Glomerular visceral epithelial cell (primary cell): Measurements from ENCODE around the gene ENPP6.
"Not testable (repeated sequence)": the region's sequence is repeated elsewhere in the genome, so short reads cannot be mapped to it uniquely, and the experiment has no call there.

ENCODE experiments used
- DNase-seq: peaks from one replicate; pipeline ENCODE4 v3.0.0-alpha.2; 2016; ENCODE audit errors: extremely low spot score

Gene ENPP6

GRCh38 chr4:184235526-184235925 is 17.9 kb upstream of the ENPP6 start:
- no peak for DNase-seq

GRCh38 chr4:184234155-184234554 is 16.5 kb upstream of the ENPP6 start:
- no peak for DNase-seq

GRCh38 chr4:184232975-184233374 is 15.3 kb upstream of the ENPP6 start:
- no peak for DNase-seq

GRCh38 chr4:184232202-184232601 is 14.5 kb upstream of the ENPP6 start:
- DNase-seq: no peak

GRCh38 chr4:184231573-184231972 is 13.9 kb upstream of the ENPP6 start:
- DNase-seq: no peak

GRCh38 chr4:184228056-184228705 is 10.5 kb upstream of the ENPP6 start:
- no peak for DNase-seq

GRCh38 chr4:184216515-184216914 is 1.2 kb downstream of the ENPP6 start:
- DNase-seq: no peak

- no peak for DNase-seq
These were observed 1.9 kb downstream of the ENPP6 start for GRCh38 chr4:184215709-184216328.

GRCh38 chr4:184214931-184215330 is 2.7 kb downstream of the ENPP6 start:
- no peak for DNase-seq

- DNase-seq: not testable (repeated sequence)
These were observed 9.7 kb downstream of the ENPP6 start for GRCh38 chr4:184207734-184208607.

DNA sequence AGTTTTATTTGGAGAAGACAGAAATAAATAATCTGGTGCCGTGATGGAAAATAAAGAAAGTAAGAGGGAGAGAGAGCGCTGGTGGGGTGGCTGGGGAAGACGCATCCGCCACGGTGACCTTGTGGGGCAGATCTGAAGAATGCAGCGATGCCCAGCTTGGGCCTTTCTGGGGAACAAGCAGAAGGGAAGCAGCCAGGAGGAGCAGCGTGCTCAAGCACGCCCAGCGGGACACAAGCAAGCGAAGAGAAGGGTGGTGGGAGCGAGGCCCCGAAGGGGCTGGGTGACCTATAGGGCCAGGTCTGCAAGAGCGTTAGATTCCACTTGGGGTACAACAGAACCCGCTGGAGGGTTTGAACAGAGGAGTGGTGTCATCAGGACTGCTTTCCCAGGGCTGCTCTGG is 12.4 kb downstream of the ENPP6 start:
- DNase-seq: no peak

GRCh38 chr4:184203300-184203699 is 14.4 kb downstream of the ENPP6 start:
- DNase-seq: no peak

DNA sequence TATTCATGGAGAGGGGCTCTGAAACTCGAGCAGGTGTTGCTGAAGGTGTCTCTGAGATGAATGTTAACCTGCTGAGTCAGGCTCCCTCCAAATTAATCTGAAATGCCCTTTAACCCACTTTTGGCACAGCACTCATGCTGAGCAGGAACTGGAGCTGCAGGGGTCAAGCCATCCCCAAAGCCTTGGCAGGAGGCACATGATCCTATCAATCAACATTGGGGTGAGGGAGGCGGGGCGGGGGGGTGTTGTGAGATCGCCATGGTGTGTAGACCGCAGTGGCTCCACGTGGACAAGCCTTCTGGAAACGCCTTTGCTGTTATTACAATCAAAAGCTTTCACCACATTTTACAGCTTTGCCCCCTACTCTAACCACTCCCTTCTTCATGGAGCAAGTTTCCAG is 16.5 kb downstream of the ENPP6 start:
- no peak for DNase-seq

DNA sequence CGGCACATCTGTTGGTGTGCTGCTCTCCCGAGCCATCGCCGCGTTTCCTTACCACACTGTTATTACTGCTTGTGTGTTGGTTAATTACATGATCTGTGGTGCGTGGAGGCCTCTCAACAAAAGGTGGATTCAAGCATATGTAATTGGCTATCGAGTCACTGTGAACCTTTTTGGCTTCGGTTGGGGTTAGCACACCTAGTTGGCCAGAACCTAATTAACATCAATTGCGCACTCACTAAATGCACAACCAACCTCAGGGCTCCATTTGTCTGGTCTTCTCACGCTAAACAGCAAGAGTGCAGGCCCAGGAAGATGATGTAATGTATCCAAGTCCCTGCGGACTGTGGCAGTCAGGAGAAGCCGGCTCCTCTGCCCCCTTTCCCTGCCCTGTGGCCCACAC is 17.4 kb downstream of the ENPP6 start:
- DNase-seq: no peak

DNA sequence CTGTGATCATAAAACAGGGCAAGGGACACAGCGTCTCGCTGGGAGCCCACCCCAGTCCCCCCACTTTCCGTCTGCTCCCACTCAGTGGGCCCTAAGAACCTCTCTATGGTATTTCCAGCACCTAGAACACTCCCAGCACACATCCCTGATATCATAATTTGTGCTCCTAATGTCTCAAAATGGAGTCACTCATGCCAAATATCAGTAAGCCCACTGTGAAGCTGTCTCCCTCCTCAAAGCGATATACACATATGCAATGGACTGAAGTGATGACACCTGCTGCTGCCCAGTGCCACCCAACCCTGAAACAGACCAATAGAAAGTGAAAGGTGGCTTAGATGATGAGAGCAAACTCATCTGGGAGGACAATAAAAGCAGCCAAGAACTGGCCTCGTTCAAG is 17.9 kb downstream of the ENPP6 start:
- no peak for DNase-seq

GRCh38 chr4:184198190-184198589 is 19.5 kb downstream of the ENPP6 start:
- DNase-seq: no peak

DNA sequence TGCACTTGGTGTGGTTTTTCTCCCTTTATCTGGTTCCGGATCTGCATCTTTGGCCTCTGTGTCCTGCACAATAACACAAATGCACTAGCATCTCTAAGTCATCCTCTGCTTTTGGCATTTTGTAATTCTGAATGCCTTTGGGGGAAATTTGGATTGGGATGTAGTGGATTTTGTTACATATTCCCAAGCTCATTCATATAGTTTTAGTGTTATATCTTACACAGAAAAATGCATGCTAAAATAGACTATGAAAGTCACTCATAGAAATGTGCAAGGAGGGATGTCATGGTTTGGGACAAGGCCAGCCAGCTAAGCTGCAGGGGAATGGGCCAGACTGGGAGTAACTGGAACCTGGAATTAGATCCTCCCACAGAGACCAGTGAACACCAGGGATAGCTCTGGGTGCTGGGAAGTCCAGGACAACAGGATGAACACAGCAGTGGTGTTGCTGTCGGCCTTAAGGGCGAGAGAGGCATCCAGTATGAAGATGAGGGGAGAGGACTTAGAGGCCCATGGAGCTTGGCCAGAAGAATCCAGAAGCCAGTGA is 20.1 kb downstream of the ENPP6 start:
- no peak for DNase-seq

- DNase-seq: no peak
These were observed 20.8 kb downstream of the ENPP6 start for GRCh38 chr4:184196730-184197385.

DNA sequence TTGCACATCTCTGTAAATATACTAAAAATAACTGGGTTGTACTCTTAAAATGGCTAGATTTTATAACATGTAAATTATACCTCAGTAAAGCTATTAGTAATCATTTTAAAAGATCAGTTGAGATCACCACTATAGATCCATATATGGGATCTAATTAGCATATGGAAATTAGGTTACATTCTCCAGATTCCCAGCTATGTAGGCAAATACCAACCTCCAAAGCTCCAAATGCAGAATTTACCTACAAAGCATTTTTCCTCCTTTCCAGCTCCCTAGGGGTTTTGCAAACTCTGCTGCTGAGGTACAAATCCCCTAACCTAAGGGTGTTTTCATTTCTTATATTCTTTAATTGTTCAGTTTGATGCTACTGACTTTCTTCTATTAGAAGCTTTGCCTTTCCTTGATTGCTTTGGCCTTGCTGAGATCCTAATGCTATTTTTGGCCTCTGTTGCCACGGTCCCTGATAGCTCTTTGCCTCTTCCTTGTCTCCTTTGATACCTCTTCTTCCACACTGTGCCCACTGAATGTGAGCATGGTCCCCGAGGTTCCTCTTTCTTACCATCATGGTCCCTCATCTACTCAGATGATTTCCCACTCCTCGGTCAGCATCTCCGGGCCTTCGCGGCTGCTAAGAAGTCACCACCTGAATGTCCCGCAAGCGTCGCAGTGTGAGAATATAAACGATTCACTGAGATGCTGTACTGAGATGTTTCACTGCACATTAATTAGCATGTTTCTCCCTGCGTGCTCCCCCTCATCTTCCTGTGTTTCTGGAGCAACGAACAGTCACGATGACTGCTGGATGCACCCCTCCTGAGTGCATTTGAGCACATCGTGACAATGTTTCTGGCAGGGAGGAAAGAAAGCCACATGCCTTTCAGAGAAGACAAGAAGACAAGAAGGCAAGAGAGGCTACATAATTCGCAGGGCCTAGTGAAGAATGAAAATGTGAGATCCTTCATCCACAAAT is 23.8 kb downstream of the ENPP6 start:
- DNase-seq: no peak

- no peak for DNase-seq
These were observed 24.7 kb downstream of the ENPP6 start for GRCh38 chr4:184192933-184193332.

DNA sequence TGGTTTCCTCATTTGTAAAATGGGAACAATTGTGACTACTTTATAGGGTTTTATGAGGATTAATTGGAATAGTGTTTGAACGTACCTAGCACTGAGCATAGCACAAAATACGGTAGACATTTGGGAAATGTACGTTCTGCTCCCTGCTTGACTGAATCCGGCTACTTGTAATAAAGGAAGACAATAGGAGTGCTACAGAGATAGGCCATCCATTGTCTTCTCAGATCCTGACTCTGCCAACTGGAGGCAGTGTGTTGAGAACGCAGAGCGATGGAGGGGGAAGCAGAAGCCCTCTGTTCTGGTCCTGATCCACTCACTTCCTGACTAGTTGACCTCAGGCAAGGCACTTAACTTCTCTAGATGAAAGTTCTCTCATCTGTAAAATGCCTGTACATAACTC is 26.4 kb downstream of the ENPP6 start:
- no peak for DNase-seq
